ENCODE results near the gene PIP5K1B. TPM values are rescaled to one million over a fixed set of nuclear protein-coding genes. Genes with fewer than 3 reads are reported as not detected.

The PIP5K1B gene
- total and polyA plus RNA-seq, 2 experiments from 2014 or later: 3.7 to 10.2 TPM

DNA sequence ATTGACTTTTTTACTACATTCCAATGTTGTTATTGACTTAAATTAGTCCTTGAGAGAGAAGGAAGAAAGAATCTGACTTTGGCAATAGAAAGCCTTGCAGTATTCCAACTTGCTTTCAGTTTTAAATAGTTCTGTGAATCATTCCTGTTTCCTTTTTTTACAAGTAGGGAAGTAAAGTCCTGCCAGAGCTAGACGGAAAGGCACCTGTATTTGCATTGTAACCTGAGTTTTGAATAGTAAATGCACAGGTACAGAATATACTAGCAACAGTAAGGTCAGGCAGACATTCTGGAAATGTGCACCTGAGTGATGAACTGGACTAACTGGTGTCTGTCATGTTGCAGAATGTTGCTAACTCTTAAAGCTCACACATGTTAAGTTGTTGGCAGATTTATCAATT, 208.0 kb downstream of the PIP5K1B start:
- no peaks in the 10 kb centered on the region for H4K20me1 ChIP-seq (ENCODE audit: insufficient read depth, poor library complexity, severe bottlenecking)
- H3K9me3 ChIP-seq (ENCODE audit: low read depth): no peaks in the 10 kb centered on the region
- no peak overlapping the region for H3K4me3 ChIP-seq
- no peak overlapping the region for H3K4me2 ChIP-seq
- no peaks in the 10 kb centered on the region for H3K9me2 ChIP-seq (replicated peaks; ENCODE audit: insufficient read depth)
- no peak for DNase-seq (ENCODE audit: low spot score)
- no peaks in the 10 kb centered on the region for H3K27me3 ChIP-seq
- 45% methylated on average over 1 of the region's 1 CpG for WGBS (ENCODE audit: low lambda C conversion rate, missing lambda C conversion rate)
- H3K36me3 ChIP-seq (replicated peaks; ENCODE audit: insufficient read depth, low read depth): no peaks in the 10 kb centered on the region
- H2AFZ ChIP-seq: no peak overlapping the region
- TF ChIP-seq EZH2phosphoT487 (IDR thresholded peaks at IDR 0.05; ENCODE audit: low read depth, severe bottlenecking, unreplicated experiment) (no peak), EZH2 (IDR thresholded peaks at IDR 0.05; ENCODE audit: borderline replicate concordance) (no peak)
- TF ChIP-seq, protein P1, sequence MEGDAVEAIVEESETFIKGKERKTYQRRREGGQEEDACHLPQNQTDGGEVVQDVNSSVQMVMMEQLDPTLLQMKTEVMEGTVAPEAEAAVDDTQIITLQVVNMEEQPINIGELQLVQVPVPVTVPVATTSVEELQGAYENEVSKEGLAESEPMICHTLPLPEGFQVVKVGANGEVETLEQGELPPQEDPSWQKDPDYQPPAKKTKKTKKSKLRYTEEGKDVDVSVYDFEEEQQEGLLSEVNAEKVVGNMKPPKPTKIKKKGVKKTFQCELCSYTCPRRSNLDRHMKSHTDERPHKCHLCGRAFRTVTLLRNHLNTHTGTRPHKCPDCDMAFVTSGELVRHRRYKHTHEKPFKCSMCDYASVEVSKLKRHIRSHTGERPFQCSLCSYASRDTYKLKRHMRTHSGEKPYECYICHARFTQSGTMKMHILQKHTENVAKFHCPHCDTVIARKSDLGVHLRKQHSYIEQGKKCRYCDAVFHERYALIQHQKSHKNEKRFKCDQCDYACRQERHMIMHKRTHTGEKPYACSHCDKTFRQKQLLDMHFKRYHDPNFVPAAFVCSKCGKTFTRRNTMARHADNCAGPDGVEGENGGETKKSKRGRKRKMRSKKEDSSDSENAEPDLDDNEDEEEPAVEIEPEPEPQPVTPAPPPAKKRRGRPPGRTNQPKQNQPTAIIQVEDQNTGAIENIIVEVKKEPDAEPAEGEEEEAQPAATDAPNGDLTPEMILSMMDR (IDR thresholded peaks at IDR 0.05; ENCODE audit: poor library complexity): no peak
- no peaks in the 10 kb centered on the region for H3K4me1 ChIP-seq (ENCODE audit: insufficient read depth)
- H3K79me2 ChIP-seq: no peaks in the 10 kb centered on the region
- no peak overlapping the region for H3K27ac ChIP-seq

DNA sequence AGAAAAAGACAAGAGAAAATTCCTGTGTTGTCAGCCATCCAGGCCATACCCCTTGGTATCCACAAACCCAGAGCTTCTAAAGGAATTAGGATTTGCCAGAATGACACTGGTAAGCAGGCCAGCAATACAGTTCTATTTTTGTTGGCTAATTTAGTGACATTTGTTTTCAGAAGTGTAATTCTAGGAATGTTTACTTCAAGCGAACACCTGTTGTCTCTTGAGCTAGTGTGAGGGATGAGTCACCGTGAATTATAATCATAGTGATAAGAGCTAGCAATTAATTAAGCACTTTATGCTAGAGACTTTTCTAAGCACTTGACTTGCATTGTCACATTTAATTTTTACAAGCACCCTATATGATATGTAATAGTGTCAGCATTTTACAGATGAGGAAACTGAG, 209.7 kb downstream of the PIP5K1B start:
- Histone ChIP-seq H3K27ac (no peak overlapping the region), H3K79me2 (no peaks in the 10 kb centered on the region), H3K9me3 (ENCODE audit: low read depth) (no peaks in the 10 kb centered on the region), H3K4me2 (no peak overlapping the region), H3K9me2 (replicated peaks; ENCODE audit: insufficient read depth) (no peaks in the 10 kb centered on the region), H3K36me3 (replicated peaks; ENCODE audit: insufficient read depth, low read depth) (no peaks in the 10 kb centered on the region), H4K20me1 (ENCODE audit: insufficient read depth, poor library complexity, severe bottlenecking) (no peaks in the 10 kb centered on the region), H3K27me3 (no peaks in the 10 kb centered on the region), H3K4me1 (ENCODE audit: insufficient read depth) (no peaks in the 10 kb centered on the region), H3K4me3 (no peak overlapping the region), H2AFZ (no peak overlapping the region)
- whole genome bisulfite sequencing (ENCODE audit: low lambda C conversion rate, missing lambda C conversion rate): 85% methylated on average over 2 of the region's 2 CpGs
- no peak for DNase-seq (ENCODE audit: low spot score)
- no peak for TF ChIP-seq EZH2 (IDR thresholded peaks at IDR 0.05; ENCODE audit: borderline replicate concordance)
- TF ChIP-seq EZH2phosphoT487 (IDR thresholded peaks at IDR 0.05; ENCODE audit: low read depth, severe bottlenecking, unreplicated experiment): no peak
- TF ChIP-seq, protein P1 (IDR thresholded peaks at IDR 0.05; ENCODE audit: poor library complexity): no peak

DNA sequence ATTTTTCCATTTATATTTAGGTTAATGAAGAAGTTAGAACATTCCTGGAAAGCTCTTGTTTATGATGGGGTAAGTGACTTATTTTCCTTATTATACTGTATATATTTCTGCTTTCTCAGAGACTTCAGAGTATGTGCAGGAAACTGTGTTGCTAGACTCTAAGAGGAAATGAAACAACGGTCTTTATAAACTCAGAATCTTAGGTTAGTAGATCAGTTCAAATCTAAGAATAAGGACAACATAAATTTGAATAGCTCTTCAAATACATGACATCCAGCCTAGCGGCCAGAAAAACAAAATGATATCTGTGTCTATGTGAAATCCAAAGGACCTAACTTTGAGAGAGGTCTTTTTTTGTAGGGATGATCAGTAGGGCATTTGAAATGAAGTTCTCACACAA, 214.6 kb downstream of the PIP5K1B start:
- Histone ChIP-seq H3K27ac (no peak overlapping the region), H3K9me3 (ENCODE audit: low read depth) (no peaks in the 10 kb centered on the region), H3K36me3 (replicated peaks; ENCODE audit: insufficient read depth, low read depth) (no peaks in the 10 kb centered on the region), H4K20me1 (ENCODE audit: insufficient read depth, poor library complexity, severe bottlenecking) (no peaks in the 10 kb centered on the region), H3K79me2 (no peaks in the 10 kb centered on the region), H3K4me1 (ENCODE audit: insufficient read depth) (no peaks in the 10 kb centered on the region), H3K27me3 (no peaks in the 10 kb centered on the region), H3K4me2 (no peak overlapping the region), H3K4me3 (no peak overlapping the region), H2AFZ (no peak overlapping the region), H3K9me2 (replicated peaks; ENCODE audit: insufficient read depth) (no peaks in the 10 kb centered on the region)
- WGBS (ENCODE audit: low lambda C conversion rate, missing lambda C conversion rate): 94% methylated on average over 2 of the region's 2 CpGs
- no peak for DNase-seq (ENCODE audit: low spot score)
- no peak for TF ChIP-seq EZH2phosphoT487 (IDR thresholded peaks at IDR 0.05; ENCODE audit: low read depth, severe bottlenecking, unreplicated experiment)
- TF ChIP-seq, protein P1 (IDR thresholded peaks at IDR 0.05; ENCODE audit: poor library complexity): no peak
- no peak for TF ChIP-seq EZH2 (IDR thresholded peaks at IDR 0.05; ENCODE audit: borderline replicate concordance)

DNA sequence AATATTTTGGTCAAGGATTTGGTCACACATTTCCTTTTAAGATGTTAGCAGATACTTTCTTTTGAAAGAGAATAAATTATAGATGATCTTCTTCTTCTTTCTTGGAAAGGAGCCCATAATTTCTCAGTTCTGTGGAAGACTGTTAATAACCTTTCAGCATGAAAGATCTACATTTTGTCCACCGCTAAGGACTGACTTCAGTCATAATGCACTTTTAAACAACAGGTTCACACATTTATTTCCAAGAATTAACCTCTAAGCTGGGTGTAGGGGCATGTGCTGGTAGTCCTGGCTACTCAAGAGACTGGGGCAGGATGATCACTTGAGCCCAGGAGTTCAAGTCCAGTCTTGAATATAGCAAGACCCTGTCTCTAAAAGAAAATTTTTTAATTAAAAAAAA, 215.9 kb downstream of the PIP5K1B start:
- Histone ChIP-seq H3K9me2 (replicated peaks; ENCODE audit: insufficient read depth) (no peaks in the 10 kb centered on the region), H3K79me2 (no peaks in the 10 kb centered on the region), H3K27me3 (no peaks in the 10 kb centered on the region), H3K9me3 (ENCODE audit: low read depth) (no peaks in the 10 kb centered on the region), H4K20me1 (ENCODE audit: insufficient read depth, poor library complexity, severe bottlenecking) (no peaks in the 10 kb centered on the region), H3K4me2 (no peak overlapping the region), H3K4me1 (ENCODE audit: insufficient read depth) (no peaks in the 10 kb centered on the region), H2AFZ (no peak overlapping the region), H3K36me3 (replicated peaks; ENCODE audit: insufficient read depth, low read depth) (no peaks in the 10 kb centered on the region), H3K27ac (no peak overlapping the region), H3K4me3 (no peak overlapping the region)
- no peak for TF ChIP-seq EZH2phosphoT487 (IDR thresholded peaks at IDR 0.05; ENCODE audit: low read depth, severe bottlenecking, unreplicated experiment)
- TF ChIP-seq, protein P1 (IDR thresholded peaks at IDR 0.05; ENCODE audit: poor library complexity): no peak
- TF ChIP-seq EZH2 (IDR thresholded peaks at IDR 0.05; ENCODE audit: borderline replicate concordance): no peak
- 96% methylated on average over 1 of the region's 1 CpG for WGBS (ENCODE audit: low lambda C conversion rate, missing lambda C conversion rate)
- no peak for DNase-seq (ENCODE audit: low spot score)

Data from hepatocyte (in vitro differentiated cells).